ENCODE measurements around the gene ZDHHC7.

ZDHHC7 gene

GRCh38 chr16:85018529-85019236, 7.3 kb upstream of the ZDHHC7 start:
- no peak for DNase-seq (ENCODE audit: low spot score)

- DNase-seq (ENCODE audit: low spot score) = no peak
These were observed 6.3 kb upstream of the ZDHHC7 start for GRCh38 chr16:85017633-85018032.

DNA sequence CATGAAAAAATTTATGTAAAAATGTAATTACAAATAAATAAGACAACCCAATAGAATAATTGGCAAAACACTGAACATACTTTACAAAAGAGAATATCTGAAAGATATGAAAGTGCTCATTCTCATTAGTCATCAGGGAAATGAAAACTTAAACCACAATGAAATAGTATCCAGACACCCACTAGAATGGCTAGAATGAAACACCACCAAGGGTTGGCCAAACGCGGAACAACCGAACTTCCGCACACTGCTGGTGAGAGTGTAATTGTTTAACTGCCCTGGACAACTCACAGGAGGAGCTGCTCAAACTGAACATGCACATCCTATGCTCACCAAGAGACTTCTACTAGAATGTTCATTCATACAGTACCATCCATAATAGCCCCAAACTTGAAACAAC, 5.8 kb upstream of the ZDHHC7 start:
- DNase-seq (ENCODE audit: low spot score) = no peak

- DNase-seq (ENCODE audit: low spot score) = no peak
These were observed 4.3 kb upstream of the ZDHHC7 start for GRCh38 chr16:85015481-85016187.

DNA sequence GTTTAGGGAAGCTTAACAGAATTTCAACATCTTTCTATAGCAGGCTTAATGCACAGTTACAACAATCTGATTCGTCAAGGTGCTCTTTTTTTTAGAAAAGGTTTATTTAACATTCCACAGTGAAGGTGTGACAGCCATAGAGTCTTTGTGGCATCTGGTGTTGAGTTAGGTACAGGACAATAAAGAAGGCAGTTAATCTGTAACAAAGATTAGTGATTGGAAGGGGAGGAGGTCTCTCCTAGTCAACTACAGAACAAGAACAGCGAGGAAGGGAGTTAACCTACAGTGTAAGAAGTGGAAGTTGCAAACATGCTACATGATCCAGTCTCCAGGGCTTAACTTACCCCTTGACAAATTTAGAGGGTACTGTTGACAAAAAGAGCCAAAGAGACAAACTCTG, 3.0 kb upstream of the ZDHHC7 start:
- DNase-seq (ENCODE audit: low spot score) = no peak

DNA sequence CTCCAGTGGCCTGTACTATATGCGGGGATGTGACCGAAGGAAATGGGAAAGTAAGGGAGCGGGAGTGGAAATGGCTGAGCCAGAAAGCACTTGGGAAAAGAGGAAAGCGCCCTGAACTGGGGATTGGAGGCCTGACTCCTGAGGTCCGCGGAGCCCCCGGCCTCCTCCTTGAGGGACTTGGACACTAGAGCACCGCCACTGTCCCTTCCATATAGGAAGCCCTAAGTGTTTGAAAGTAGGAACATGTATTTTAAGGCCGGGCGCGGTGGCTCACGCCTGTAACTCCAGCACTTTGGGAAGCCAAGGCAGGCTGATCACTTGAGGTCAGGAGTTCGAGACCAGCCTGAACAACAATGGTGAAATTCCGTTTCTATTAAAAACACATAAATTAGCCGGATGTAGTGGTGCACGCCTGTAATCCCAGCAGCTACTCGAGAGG, 530 bp upstream of the ZDHHC7 start:
- no peak for DNase-seq (ENCODE audit: low spot score)

DNA sequence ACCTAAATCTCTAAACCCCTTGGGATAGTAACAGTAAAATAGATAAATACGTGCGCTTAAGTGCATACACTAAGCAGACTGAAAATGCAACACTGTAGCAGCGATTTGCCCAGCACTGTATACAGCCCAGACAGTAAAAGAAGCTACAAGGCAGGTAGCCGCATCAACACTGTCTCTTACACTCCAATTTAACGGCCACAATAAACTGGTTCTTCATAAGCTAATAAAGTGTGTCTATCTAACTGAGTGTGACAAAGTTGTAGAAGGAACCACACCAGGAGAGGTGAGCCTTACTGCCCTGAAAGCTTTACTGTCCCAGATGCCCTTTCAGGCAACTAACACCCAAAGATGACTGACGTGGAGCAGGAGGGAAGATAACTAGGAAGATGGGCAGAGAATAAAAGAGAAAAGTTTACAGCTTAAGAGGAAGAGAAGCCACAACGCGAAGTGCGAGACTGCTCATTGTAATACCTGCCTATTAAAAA, 847 bp downstream of the ZDHHC7 start:
- DNase-seq (ENCODE audit: low spot score) = no peak

- DNase-seq (ENCODE audit: low spot score) = no peak
These were observed 3.1 kb downstream of the ZDHHC7 start for GRCh38 chr16:85008271-85008670.

GRCh38 chr16:85007496-85008214, 3.7 kb downstream of the ZDHHC7 start:
- DNase-seq (ENCODE audit: low spot score) = no peak

- no peak for DNase-seq (ENCODE audit: low spot score)
These were observed 4.7 kb downstream of the ZDHHC7 start for GRCh38 chr16:85006639-85007038.

- DNase-seq (ENCODE audit: low spot score) = no peak
These were observed 5.9 kb downstream of the ZDHHC7 start for GRCh38 chr16:85005285-85006069.

DNA sequence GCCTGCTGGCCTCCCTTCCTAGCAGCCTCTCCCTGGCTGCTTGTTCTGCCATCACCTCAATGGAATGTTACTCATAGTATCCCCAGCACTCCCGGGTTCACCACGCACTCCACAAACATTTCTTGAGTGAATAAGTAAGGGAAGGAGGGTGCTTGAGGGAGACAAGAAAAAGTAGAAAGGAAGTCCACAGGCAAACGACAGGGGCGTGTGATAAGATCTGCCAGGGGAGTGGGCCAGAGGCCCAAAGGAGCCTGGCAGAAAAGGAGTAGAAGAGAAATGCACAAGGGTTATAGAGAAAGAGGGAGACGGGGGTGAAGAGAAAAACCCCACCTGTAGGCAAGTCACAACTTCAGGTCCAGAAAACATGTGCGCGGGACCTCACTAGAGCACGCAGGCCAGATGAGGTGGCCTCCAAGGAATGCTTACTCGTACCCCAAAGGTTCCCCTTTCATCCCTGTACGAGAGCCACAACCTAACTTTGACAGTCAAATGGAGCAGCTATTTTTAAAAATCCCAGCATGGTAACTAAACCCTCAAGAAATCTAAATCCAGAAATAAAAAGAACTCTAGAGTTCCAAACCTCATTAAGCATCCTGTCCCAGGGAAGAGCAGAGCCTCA, 6.6 kb downstream of the ZDHHC7 start:
- DNase-seq (ENCODE audit: low spot score) = no peak

- DNase-seq (ENCODE audit: low spot score) = no peak
These were observed 7.4 kb downstream of the ZDHHC7 start for GRCh38 chr16:85003725-85004586.

DNA sequence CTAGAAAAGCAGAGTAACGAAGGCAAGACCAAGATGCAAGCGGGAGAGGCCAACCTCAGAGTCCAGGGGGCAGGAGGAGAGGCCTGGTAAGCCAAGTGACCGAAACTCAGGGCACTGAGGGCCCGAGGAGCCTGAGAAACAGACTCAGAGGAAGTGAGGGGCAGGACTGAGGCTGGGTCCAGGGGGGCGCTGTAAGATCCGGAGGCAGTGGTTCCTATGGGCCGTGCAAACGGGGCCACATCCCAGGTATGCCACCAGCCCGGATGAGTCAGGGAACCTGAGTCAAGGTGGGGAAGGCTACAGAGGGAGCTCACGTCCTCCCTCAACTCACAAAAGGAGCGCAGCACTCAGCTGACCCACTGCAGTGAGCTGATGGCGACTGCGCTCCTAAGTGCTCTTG, 8.3 kb downstream of the ZDHHC7 start:
- DNase-seq (ENCODE audit: low spot score) = no peak

DNA sequence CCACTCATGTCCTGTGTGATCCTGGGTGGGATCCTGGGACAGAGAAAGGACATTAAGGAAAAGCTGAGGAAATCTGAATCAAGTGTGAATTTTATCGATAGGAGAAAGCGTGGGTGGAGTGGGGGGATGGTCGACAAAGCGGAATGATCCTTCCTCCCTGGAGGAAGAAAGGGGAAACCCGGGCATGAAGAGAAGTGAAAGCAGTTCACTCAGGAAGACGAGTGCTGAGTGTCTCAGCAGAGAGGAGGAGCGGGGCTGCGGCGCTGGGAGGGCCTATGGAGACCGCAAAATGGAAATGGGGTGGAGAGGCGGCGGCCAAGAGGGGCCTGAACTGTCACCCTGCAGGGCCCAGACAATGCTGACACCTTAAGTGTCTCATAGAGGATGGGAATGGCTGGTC, 8.7 kb downstream of the ZDHHC7 start:
- no peak for DNase-seq (ENCODE audit: low spot score)

- no peak for DNase-seq (ENCODE audit: low spot score)
These were observed 9.2 kb downstream of the ZDHHC7 start for GRCh38 chr16:85002099-85002541.

- DNase-seq (ENCODE audit: low spot score) = no peak
These were observed 11.4 kb downstream of the ZDHHC7 start for GRCh38 chr16:84999857-85000480.

DNA sequence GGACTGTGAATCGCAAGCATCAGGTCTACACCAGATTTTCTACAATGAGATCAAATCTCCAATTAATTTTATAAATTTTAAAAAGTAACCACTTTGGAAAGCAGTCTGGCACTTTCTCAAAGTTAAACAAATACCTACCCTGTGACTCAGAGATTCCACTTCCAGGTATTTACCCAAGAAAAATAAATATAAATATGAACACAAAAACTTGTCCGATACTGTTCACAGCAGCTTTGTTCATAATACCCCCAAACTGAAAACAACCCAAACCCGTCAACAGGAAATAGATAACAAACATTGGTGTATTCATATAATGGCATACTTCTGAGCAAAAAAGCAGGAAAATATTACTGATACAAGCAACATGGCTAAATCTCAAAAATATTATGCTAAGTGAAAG, 12.1 kb downstream of the ZDHHC7 start:
- DNase-seq (ENCODE audit: low spot score) = no peak

- no peak for DNase-seq (ENCODE audit: low spot score)
These were observed 15.0 kb downstream of the ZDHHC7 start for GRCh38 chr16:84996365-84996764.

GRCh38 chr16:84995663-84996062, 15.7 kb downstream of the ZDHHC7 start:
- DNase-seq (ENCODE audit: low spot score) = peak; percentile 16
